ENCODE data around the gene LBHD1.
"Not testable (repeated sequence)": the region's sequence is repeated elsewhere in the genome, so short reads cannot be mapped to it uniquely, and the experiment has no call there.

LBHD1 gene

GRCh38 chr11:62694455-62695167, 22.5 kb upstream of the LBHD1 start:
- in situ Hi-C loops (cut with MboI; ENCODE audit: low sequenced_read_pairs), result no loop called here

- in situ Hi-C loops (cut with MboI; ENCODE audit: low sequenced_read_pairs), result not testable (repeated sequence)
Observed at GRCh38 chr11:62693624-62694023, 21.6 kb upstream of the LBHD1 start.

GRCh38 chr11:62689421-62690183, 17.5 kb upstream of the LBHD1 start, which contains the start of gene LRRN4CL:
Gene LRRN4CL (minus strand): TSS chr11:62689530. CDS start chr11:62688508, 1,022 bp downstream.
- in situ Hi-C loops (cut with MboI; ENCODE audit: low sequenced_read_pairs), result no loop called here

- in situ Hi-C loops (cut with MboI; ENCODE audit: low sequenced_read_pairs), result no loop called here
Observed at GRCh38 chr11:62688491-62688890, 16.4 kb upstream of the LBHD1 start.

- in situ Hi-C loops (cut with MboI; ENCODE audit: low sequenced_read_pairs), result no loop called here
Observed at GRCh38 chr11:62687508-62688396, 15.7 kb upstream of the LBHD1 start.

- in situ Hi-C loops (cut with MboI; ENCODE audit: low sequenced_read_pairs), result no loop called here
Observed at GRCh38 chr11:62682518-62682917, 10.5 kb upstream of the LBHD1 start.

GRCh38 chr11:62680825-62681240, 8.8 kb upstream of the LBHD1 start:
- in situ Hi-C loops (cut with MboI; ENCODE audit: low sequenced_read_pairs), result no loop called here

GRCh38 chr11:62678770-62679696, 7.0 kb upstream of the LBHD1 start, which contains the start of gene UBXN1:
Gene UBXN1 (minus strand): TSS chr11:62679073. CDS start chr11:62678923, 150 bp downstream.
- in situ Hi-C loops (cut with MboI; ENCODE audit: low sequenced_read_pairs), result no loop called here

GRCh38 chr11:62678433-62678769, 6.3 kb upstream of the LBHD1 start:
- in situ Hi-C loops (cut with MboI; ENCODE audit: low sequenced_read_pairs), result no loop called here

GRCh38 chr11:62677714-62678113, 5.6 kb upstream of the LBHD1 start:
- in situ Hi-C loops (cut with MboI; ENCODE audit: low sequenced_read_pairs), result no loop called here

GRCh38 chr11:62677156-62677555, 5.1 kb upstream of the LBHD1 start:
- in situ Hi-C loops (cut with MboI; ENCODE audit: low sequenced_read_pairs), result no loop called here

- in situ Hi-C loops (cut with MboI; ENCODE audit: low sequenced_read_pairs), result no loop called here
Observed at GRCh38 chr11:62676698-62677097, 4.6 kb upstream of the LBHD1 start.

GRCh38 chr11:62675415-62675814, 3.3 kb upstream of the LBHD1 start:
- in situ Hi-C loops (cut with MboI; ENCODE audit: low sequenced_read_pairs), result not testable (repeated sequence)

- in situ Hi-C loops (cut with MboI; ENCODE audit: low sequenced_read_pairs), result no loop called here
Observed at GRCh38 chr11:62673196-62673525, 1.1 kb upstream of the LBHD1 start.

- in situ Hi-C loops (cut with MboI; ENCODE audit: low sequenced_read_pairs), result no loop called here
Observed at GRCh38 chr11:62671236-62671607, 845 bp downstream of the LBHD1 start.

- in situ Hi-C loops (cut with MboI; ENCODE audit: low sequenced_read_pairs), result no loop called here
Observed at GRCh38 chr11:62669420-62670161, 2.5 kb downstream of the LBHD1 start.

- in situ Hi-C loops (cut with MboI; ENCODE audit: low sequenced_read_pairs), result no loop called here
Observed at GRCh38 chr11:62667460-62667859, 4.6 kb downstream of the LBHD1 start.

GRCh38 chr11:62666259-62666926, 5.7 kb downstream of the LBHD1 start:
- in situ Hi-C loops (cut with MboI; ENCODE audit: low sequenced_read_pairs), result no loop called here

- in situ Hi-C loops (cut with MboI; ENCODE audit: low sequenced_read_pairs), result no loop called here
Observed at GRCh38 chr11:62665599-62666258, 6.3 kb downstream of the LBHD1 start.

Measured in HL-60/S4 treated with phorbol 12-myristate 13-acetate at 8.2 ng/mL for 4 days and 3 days (cell line).